MM.1S (cell line): Measurements from ENCODE around the gene MACROH2A2.

Experiments used
- DNase-seq: peaks from one replicate; pipeline ENCODE4 v3.0.0-alpha.2; 2015
- H2AFZ ChIP-seq: fragments of 300-600 bp; sonication (generic); 2 replicates; pipeline ENCODE4 v1.6.0; 2016; ENCODE audit warnings: antibody characterized with exemption, low read length
- H3F3A ChIP-seq: fragments of 300-600 bp; sonication (generic); 2 replicates; pipeline ENCODE4 v1.6.1; 2016; ENCODE audit warnings: mild to moderate bottlenecking, antibody characterized with exemption, low read length, moderate library complexity, mixed read lengths; ENCODE audit not compliant: insufficient read depth
- H3K27ac ChIP-seq: fragments of 300-600 bp; sonication (generic); 2 replicates; pipeline ENCODE4 v1.5.1; 2016; ENCODE audit warnings: mild to moderate bottlenecking, low read length
- H3K27me3 ChIP-seq: fragments of 300-600 bp; sonication (generic); replicated peaks from 2 replicates; pipeline ENCODE4 v1.6.0; 2016; ENCODE audit warnings: low read length; ENCODE audit not compliant: insufficient read depth
- H3K36me3 ChIP-seq: fragments of 300-600 bp; sonication (generic); replicated peaks from 2 replicates; pipeline ENCODE4 v1.6.1; 2016; ENCODE audit warnings: mild to moderate bottlenecking, low read length, mixed read lengths; ENCODE audit not compliant: insufficient read depth
- H3K4me1 ChIP-seq: fragments of 300-600 bp; sonication (generic); 2 replicates; pipeline ENCODE4 v1.6.1; 2016; ENCODE audit warnings: low read length, mixed read lengths
- H3K4me2 ChIP-seq: fragments of 300-600 bp; sonication (generic); 2 replicates; pipeline ENCODE4 v1.6.0; 2016; ENCODE audit warnings: low read depth, low read length
- H3K4me3 ChIP-seq: fragments of 300-600 bp; sonication (generic); 2 replicates; pipeline ENCODE4 v1.5.1; 2016; ENCODE audit warnings: low read length, mixed read lengths
- H3K79me2 ChIP-seq: fragments of 300-600 bp; sonication (generic); 2 replicates; pipeline ENCODE4 v1.6.1; 2016; ENCODE audit warnings: mixed run types, low read length, mixed read lengths
- H3K9ac ChIP-seq: fragments of 300-600 bp; sonication (generic); 2 replicates; pipeline ENCODE4 v1.6.1; 2016; ENCODE audit warnings: low read length, mixed read lengths
- H3K9me2 ChIP-seq: fragments of 300-600 bp; sonication (generic); replicated peaks from 2 replicates; pipeline ENCODE4 v1.6.1; 2016; ENCODE audit warnings: mild to moderate bottlenecking, low read length, mixed read lengths; ENCODE audit not compliant: insufficient read depth
- H3K9me3 ChIP-seq: fragments of 300-600 bp; sonication (generic); replicated peaks from 2 replicates; pipeline ENCODE4 v1.6.1; 2016; ENCODE audit warnings: mild to moderate bottlenecking, low read length, mixed read lengths; ENCODE audit not compliant: insufficient read depth
- H4K20me1 ChIP-seq: fragments of 300-600 bp; sonication (generic); 2 replicates; pipeline ENCODE4 v1.6.1; 2016; ENCODE audit warnings: mild to moderate bottlenecking, low read length, moderate library complexity, mixed read lengths; ENCODE audit not compliant: insufficient read depth
- EZH2 ChIP-seq: fragments of 300-600 bp; sonication (generic); optimal IDR thresholded peaks from 2 replicates; pipeline ENCODE3; 2017; ENCODE audit warnings: low read depth, mild to moderate bottlenecking, antibody characterized with exemption, low read length, mixed read lengths
- EZH2phosphoT487 ChIP-seq: fragments of 300-600 bp; sonication (generic); IDR thresholded peaks from 2 replicates; pipeline ENCODE4 v1.6.1; 2018; ENCODE audit warnings: antibody characterized with exemption, low read length
- TF ChIP-seq, protein P1 (sequence below): fragments of 300-600 bp; sonication (generic); IDR thresholded peaks from 2 replicates; pipeline ENCODE4 v1.5.1; 2016; ENCODE audit warnings: antibody characterized with exemption, low read length, mixed read lengths

Gene MACROH2A2

DNA sequence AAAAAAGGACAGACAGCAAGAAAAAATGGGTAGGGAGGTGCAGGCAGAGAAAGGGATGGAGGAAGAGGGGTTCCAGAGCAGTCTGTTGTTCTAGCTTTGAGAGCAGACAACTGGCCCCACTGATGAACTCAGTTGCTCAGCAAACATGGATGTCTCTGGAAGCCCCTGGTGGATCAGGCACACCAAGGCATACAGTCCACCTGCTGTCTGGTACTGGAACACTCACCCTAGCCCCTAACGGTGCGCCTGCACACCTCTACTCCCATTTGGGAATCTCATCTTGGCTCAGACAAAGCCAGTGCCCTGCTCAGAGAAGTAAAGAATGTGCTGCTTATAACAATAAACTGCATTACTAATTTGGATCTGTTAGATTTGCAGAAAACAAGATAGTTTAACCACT, 7.7 kb downstream of the MACROH2A2 start:
- no peaks in the 10 kb centered on the region for H3K4me1 ChIP-seq

DNA sequence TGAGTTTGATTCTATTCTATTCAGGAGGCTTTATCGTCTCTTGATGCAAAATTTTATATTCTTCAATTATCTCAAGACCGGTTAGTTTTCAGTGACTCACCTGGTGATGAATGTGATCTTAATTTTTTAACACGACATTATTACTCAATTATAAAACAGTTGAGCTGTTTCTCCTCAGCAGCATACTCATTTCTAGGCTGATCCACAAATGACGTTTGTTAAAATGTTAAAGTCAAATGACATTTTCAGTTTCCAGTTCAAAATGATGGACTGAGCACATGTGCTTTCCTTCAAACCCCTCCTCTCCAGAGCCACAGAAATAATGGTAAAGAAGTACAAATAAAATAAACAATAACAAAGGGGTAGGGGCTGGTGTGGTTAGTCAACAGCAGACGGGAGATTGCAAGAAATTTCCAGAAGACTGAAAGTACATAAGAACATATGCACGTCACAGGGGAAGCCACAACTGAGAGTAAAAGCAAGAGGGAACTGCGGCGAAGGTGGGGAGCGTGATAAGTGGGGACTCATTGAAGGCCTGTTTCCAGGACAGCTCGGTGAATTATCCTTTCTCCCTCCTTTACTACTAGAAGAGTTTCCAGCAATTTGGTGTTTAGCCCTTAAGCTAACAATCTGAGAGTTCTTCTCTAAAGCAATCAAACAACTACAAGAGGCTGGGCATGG, 10.9 kb downstream of the MACROH2A2 start:
- no peak overlapping the region for H3K9ac ChIP-seq
- H3K9me2 ChIP-seq: no peaks in the 10 kb centered on the region
- no peak for DNase-seq
- no peaks in the 10 kb centered on the region for H3F3A ChIP-seq
- no peak overlapping the region for H3K27ac ChIP-seq
- no peak overlapping the region for H3K4me2 ChIP-seq
- H4K20me1 ChIP-seq: no peaks in the 10 kb centered on the region
- no peaks in the 10 kb centered on the region for H3K4me1 ChIP-seq
- H3K4me3 ChIP-seq: no peak overlapping the region
- H2AFZ ChIP-seq: no peak overlapping the region
- H3K27me3 ChIP-seq: no peaks in the 10 kb centered on the region
- no peaks in the 10 kb centered on the region for H3K36me3 ChIP-seq
- TF ChIP-seq, protein P1, sequence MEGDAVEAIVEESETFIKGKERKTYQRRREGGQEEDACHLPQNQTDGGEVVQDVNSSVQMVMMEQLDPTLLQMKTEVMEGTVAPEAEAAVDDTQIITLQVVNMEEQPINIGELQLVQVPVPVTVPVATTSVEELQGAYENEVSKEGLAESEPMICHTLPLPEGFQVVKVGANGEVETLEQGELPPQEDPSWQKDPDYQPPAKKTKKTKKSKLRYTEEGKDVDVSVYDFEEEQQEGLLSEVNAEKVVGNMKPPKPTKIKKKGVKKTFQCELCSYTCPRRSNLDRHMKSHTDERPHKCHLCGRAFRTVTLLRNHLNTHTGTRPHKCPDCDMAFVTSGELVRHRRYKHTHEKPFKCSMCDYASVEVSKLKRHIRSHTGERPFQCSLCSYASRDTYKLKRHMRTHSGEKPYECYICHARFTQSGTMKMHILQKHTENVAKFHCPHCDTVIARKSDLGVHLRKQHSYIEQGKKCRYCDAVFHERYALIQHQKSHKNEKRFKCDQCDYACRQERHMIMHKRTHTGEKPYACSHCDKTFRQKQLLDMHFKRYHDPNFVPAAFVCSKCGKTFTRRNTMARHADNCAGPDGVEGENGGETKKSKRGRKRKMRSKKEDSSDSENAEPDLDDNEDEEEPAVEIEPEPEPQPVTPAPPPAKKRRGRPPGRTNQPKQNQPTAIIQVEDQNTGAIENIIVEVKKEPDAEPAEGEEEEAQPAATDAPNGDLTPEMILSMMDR: no peak
- TF ChIP-seq EZH2phosphoT487 (no peak), EZH2 (no peak)
- H3K79me2 ChIP-seq: no peaks in the 10 kb centered on the region
- H3K9me3 ChIP-seq: no peaks in the 10 kb centered on the region

More for the DNA sequence above, 7.7 kb downstream of the MACROH2A2 start:
- H3K27me3 ChIP-seq: no peaks in the 10 kb centered on the region
- no peak overlapping the region for H3K27ac ChIP-seq
- H3K9me2 ChIP-seq: no peaks in the 10 kb centered on the region
- H3K4me3 ChIP-seq: no peak overlapping the region
- H3K79me2 ChIP-seq: no peaks in the 10 kb centered on the region
- H3K4me2 ChIP-seq: no peak overlapping the region
- H3F3A ChIP-seq: no peaks in the 10 kb centered on the region
- no peak overlapping the region for H2AFZ ChIP-seq
- DNase-seq: no peak
- no peaks in the 10 kb centered on the region for H4K20me1 ChIP-seq
- no peaks in the 10 kb centered on the region for H3K36me3 ChIP-seq
- TF ChIP-seq EZH2 (no peak), EZH2phosphoT487 (no peak)
- TF ChIP-seq, protein P1: no peak
- H3K9me3 ChIP-seq: no peaks in the 10 kb centered on the region
- H3K9ac ChIP-seq: no peak overlapping the region

DNA sequence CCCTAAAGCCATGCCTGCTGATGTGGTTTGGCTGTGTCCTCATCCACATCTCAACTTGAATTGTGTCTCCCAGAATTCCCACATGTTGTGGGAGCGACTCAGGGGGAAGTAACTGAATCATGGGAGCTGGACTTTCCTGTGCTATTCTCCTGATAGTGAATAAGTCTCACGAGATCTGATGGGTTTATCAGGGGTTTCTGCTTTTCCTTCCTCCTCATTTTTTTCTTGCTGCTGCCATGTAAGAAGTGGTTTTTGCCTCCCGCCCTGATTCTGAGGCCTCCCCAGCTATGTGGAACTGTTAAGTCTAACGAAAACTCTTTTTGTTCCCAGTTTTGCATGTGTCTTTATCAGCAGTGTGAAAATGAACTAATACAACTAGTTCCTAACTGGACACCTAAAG, 11.8 kb downstream of the MACROH2A2 start:
- Histone ChIP-seq H2AFZ (no peak overlapping the region), H3K9ac (no peak overlapping the region), H3K36me3 (no peaks in the 10 kb centered on the region), H3F3A (no peaks in the 10 kb centered on the region), H3K4me1 (no peaks in the 10 kb centered on the region), H3K4me2 (no peak overlapping the region), H4K20me1 (no peaks in the 10 kb centered on the region), H3K9me3 (no peaks in the 10 kb centered on the region), H3K4me3 (no peak overlapping the region), H3K9me2 (no peaks in the 10 kb centered on the region), H3K27me3 (no peaks in the 10 kb centered on the region), H3K27ac (no peak overlapping the region), H3K79me2 (no peaks in the 10 kb centered on the region)
- TF ChIP-seq EZH2phosphoT487 (no peak), EZH2 (no peak)
- TF ChIP-seq, protein P1: no peak
- DNase-seq: no peak
